Right atrium auricular region (tissue), 2 donors: ENCODE data around the gene MYH6. TPM values are rescaled to one million over a fixed set of nuclear protein-coding genes. Genes with fewer than 3 reads are reported as not detected.

Source experiments
- DNase-seq: peaks from one replicate; pipeline ENCODE4 v3.0.0-alpha.2; 2019; ENCODE audit warnings: low spot score
- H3K27ac ChIP-seq, 2 donors: fragments of 200-600 bp; sonication (generic); 1 replicate in 1 of 2; 2 replicates in 1 of 2; pipeline ENCODE4 v1.5.1; 2016 to 2019
- H3K27me3 ChIP-seq, 2 donors: fragments of 200-600 bp; sonication (generic); one replicate each; pipeline versions ENCODE4 v1.5.1 to v1.6.0; 2017 to 2019
- H3K36me3 ChIP-seq: fragments of 200-600 bp; sonication (generic); one replicate; pipeline ENCODE4 v1.5.1; 2016
- H3K4me1 ChIP-seq, 2 donors: fragments of 200-600 bp; sonication (generic); one replicate each; pipeline versions ENCODE4 v1.5.1 to v1.6.0; 2017 to 2019
- H3K4me3 ChIP-seq, 2 donors: fragments of 200-600 bp; sonication (generic); 1 replicate in 1 of 2; 2 replicates in 1 of 2; pipeline ENCODE4 v1.5.1; 2017 to 2019; ENCODE audit warnings: mild to moderate bottlenecking in 1 of 2, moderate library complexity in 1 of 2
- H3K9me3 ChIP-seq, 2 donors: fragments of 200-600 bp; sonication (generic); one replicate each; pipeline ENCODE4 v1.5.1; 2019
- total RNA-seq, 2 donors: library from RNA; depleted of rRNA; stranded (reverse); fragments of >200 nt; gene quantifications; one replicate each; pipeline ENCODE4 v1.1.0, GENCODE V29; 2016
- TF ChIP-seq, protein P1 (sequence below), 2 donors: fragments of 200-600 bp; sonication (generic); IDR thresholded peaks; one replicate each; pipeline ENCODE4 v1.5.1; 2019; ENCODE audit warnings: antibody characterized with exemption in 2 of 2

MYH6 gene
- total RNA-seq, 2 donors from 2014 or later: 8,253 to 13,240 TPM

DNA sequence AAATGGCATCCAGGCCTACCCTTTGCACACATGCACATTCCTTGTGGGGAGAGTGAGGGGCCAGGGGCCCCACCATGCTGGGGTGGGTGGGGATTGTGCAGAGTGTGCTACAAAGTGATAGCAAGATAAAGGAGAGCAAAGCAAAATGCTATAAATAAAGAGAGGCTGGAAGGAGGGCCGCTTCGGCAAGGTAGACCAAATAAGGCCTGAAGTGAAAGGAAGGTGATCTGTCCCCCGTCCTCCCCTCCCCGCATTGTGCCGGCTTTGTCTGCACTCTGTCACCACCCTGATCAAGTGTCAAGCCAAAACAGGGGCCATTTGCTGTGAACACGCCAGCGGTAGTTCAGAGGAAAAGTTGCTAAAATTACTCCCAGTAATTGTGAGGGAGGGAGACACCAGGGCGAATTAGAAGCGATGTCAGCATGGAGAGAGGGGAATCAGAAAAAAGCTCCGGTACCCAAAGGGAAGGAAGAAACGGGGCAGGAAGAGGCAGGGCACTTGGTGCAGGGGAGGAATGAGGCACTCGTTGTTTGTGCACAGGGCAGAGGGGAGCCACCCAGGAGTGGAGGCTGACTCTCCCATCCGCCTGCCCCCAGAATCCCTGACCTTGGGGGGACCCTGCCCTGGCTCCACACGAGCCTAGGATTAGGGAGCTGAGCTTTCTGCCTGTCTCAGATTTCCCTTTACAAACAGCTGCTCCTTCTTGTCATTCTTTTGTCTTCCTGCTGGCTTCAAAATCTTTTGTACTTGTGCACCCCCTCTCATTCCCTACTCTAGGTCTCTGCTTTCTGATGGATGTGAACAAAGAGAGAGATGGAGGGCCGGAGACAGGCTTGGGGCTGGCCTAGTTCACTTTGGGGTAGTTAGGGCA is 30.3 kb upstream of the MYH6 start:
- H3K4me1 ChIP-seq: peaks cover 0 to 72% of the 10 kb centered on the region in 2 donors
- H3K27me3 ChIP-seq: no peaks in the 10 kb centered on the region
- TF ChIP-seq, protein P1, sequence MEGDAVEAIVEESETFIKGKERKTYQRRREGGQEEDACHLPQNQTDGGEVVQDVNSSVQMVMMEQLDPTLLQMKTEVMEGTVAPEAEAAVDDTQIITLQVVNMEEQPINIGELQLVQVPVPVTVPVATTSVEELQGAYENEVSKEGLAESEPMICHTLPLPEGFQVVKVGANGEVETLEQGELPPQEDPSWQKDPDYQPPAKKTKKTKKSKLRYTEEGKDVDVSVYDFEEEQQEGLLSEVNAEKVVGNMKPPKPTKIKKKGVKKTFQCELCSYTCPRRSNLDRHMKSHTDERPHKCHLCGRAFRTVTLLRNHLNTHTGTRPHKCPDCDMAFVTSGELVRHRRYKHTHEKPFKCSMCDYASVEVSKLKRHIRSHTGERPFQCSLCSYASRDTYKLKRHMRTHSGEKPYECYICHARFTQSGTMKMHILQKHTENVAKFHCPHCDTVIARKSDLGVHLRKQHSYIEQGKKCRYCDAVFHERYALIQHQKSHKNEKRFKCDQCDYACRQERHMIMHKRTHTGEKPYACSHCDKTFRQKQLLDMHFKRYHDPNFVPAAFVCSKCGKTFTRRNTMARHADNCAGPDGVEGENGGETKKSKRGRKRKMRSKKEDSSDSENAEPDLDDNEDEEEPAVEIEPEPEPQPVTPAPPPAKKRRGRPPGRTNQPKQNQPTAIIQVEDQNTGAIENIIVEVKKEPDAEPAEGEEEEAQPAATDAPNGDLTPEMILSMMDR (IDR thresholded peaks at IDR 0.05): no peak
- H3K4me3 ChIP-seq: peak overlapping the region in 1 of 2 donors; percentile 4
- peak; percentile 66 for DNase-seq
- no peaks in the 10 kb centered on the region for H3K9me3 ChIP-seq
- peaks cover 6% of the 10 kb centered on the region for H3K36me3 ChIP-seq
- H3K27ac ChIP-seq: peak overlapping the region; percentile 86 to 92

DNA sequence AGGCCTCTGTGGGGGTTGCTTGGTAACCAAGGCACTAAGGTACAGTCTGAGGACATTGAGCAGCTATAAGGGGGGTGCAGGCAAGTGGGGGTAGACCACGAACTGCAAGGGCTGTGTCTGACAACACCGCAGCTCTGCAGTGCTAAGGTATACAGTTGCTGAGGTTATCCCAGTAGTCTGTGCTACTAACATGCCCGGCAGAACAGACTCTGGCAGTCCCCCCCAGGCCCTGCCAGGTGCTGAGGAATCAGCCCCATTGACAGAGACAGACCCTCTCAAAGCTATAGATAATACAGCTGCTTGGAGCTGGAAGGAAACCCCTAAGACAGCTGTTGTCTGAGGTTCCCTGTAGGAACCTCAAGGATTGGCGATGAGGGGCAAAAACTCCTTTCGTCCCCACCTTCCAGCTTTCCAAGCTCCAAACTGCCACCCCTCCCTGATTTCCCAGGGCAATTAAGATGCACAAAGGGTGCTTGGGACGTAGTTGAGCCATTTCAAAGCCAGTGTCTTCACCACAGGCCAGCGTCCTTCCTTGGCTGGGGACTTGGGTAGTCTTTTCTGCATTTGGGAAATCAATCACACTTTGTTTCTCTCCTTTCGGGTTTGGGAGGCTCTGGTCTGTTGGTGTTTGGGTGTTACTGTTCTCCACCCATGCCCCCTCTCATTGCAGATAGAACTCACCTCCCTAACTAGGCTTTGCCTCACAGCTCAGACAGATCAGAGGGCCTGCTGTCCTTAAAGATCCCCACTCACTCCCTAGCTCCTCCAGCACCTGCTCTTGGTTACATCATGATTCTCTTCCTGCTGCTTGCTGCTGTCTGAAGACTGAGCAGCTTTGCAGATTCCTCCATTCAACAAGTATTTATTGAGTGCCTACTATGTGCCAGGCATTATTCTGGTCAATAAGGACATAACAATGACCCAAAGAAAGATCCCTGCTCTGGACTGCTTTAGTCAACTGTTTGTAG is 29.3 kb upstream of the MYH6 start:
- TF ChIP-seq, protein P1 (IDR thresholded peaks at IDR 0.05): no peak
- H3K36me3 ChIP-seq: peaks cover 6% of the 10 kb centered on the region
- H3K27ac ChIP-seq: peak overlapping the region; percentile 82 to 92
- peaks cover 0 to 69% of the 10 kb centered on the region in 2 donors for H3K4me1 ChIP-seq
- H3K4me3 ChIP-seq: no peak overlapping the region
- H3K9me3 ChIP-seq: no peaks in the 10 kb centered on the region
- H3K27me3 ChIP-seq: no peaks in the 10 kb centered on the region
- peak; percentile 16 for DNase-seq

DNA sequence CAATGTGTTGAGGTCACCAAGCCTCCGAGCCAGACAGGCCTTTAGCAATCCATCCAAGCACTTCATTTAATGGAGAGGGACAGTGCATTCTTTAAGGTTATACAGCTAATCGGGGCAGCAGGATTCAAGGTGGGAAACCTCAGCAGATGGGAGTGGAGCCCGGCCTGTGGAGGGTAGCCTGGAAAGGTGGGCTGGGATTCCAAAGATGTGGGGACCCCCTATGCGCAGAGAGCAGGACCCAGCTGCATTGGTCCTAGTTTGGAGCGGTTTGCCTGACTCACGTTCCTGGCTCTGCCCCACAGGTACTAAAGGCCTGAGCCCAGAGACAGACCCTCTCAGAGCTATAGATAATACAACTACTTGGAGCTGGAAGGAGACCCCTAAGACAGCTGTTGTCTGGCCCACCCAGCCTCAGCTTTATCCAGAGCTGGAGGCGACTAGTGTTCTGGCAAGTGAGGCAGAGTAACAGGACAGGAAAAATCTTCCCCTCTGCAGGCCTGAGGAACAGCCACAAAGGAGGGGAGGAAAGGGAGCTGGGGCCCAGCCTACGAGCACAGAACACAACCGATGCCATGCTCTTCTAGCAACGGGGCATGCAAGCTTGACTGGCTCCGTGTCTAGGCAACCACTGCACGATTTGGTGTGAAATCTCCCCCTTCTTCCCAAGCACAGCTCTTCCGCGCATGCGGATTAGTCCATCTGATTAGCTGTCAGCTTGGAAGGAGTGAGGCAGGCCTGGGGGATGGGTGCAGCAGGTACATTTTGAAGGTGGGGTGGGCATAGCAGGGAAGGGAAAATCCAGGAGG is 28.5 kb upstream of the MYH6 start:
- TF ChIP-seq, protein P1 (IDR thresholded peaks at IDR 0.05): no peak
- H3K36me3 ChIP-seq: peaks cover 10% of the 10 kb centered on the region
- no peak overlapping the region for H3K4me3 ChIP-seq
- H3K27ac ChIP-seq: peak overlapping the region; percentile 82 to 92
- no peaks in the 10 kb centered on the region for H3K9me3 ChIP-seq
- no peaks in the 10 kb centered on the region for H3K27me3 ChIP-seq
- peak; percentile 58 for DNase-seq
- H3K4me1 ChIP-seq: peaks cover 0 to 60% of the 10 kb centered on the region in 2 donors

DNA sequence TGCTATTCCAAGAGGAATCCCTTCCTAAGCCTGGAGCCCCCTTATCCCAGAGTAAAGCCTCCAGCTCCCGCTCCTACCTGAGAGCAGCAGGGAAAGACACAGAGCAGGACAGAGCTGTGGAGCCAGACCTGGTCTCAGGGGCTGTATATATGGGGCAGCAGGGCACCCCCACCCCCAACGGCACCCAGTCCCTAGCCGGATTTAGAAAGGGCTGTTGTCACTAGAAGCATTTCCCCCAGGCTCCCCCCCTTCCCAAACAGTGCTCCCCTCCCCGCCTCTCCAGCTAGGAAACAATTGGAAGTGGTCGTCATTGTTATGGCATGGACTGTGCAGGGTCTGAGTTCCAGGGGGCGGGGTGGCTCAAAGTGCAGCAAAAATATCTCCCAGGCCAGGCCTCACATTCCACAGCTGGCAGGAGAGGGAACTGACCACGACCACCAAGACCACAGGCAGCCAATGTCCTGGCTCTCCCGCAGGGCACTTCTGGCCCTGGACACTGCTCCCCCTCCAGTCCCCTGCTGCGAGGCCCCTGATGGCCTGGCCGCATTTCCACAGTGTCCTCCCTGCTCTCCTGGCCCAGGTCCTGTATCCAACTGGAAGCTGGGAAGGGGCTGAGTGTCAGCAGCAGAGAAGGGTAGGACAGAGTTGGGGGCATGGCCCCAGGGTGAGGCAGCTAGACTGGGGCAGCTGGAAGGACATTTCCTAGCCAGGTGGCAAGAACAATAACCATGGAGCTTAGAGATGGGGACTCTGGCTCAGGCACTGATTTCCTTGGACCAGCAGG is 27.7 kb upstream of the MYH6 start, which contains the start of gene MYH7:
MYH7 (minus strand) TSS at position 118 of the 784 bp plus-strand sequence. CDS start 1,928 bp downstream, outside the sequence.
- TF ChIP-seq, protein P1 (IDR thresholded peaks at IDR 0.05): no peak
- Histone ChIP-seq H3K27ac (peak within 1 kb of the TSS; percentile 82 to 92), H3K27me3 (no peaks in the 10 kb centered on the region), H3K9me3 (no peaks in the 10 kb centered on the region), H3K4me3 (peak within 1 kb of the TSS; percentile 27 to 32), H3K4me1 (peaks cover 0 to 53% of the 10 kb centered on the region in 2 donors), H3K36me3 (peaks cover 18% of the 10 kb centered on the region)
- DNase-seq: peak; percentile 61
